ENCODE data around the gene CEP55. TPM values are rescaled to one million over a fixed set of nuclear protein-coding genes. Genes with fewer than 3 reads are reported as not detected.

Gene CEP55
- total and polyA plus RNA-seq, 4 donors = under 0.01 to 4.1 (median 0.46) TPM

- Histone ChIP-seq H3K27me3 (ENCODE audit: control insufficient read depth in 4 of 4, insufficient read depth in 4 of 4, low read length in 3 of 4) (no peaks in the 10 kb centered on the region), H3K36me3 (ENCODE audit: control insufficient read depth in 4 of 4, insufficient read depth in 3 of 4, low read depth in 1 of 4, low read length in 3 of 4) (no peaks in the 10 kb centered on the region), H3K4me1 (ENCODE audit: control insufficient read depth in 4 of 4, insufficient read depth in 4 of 4, low read length in 3 of 4) (peaks cover 0 to 8% (median 1%) of the 10 kb centered on the region in 4 donors), H3K9me3 (ENCODE audit: control insufficient read depth in 4 of 4, low read length in 3 of 4) (no peaks in the 10 kb centered on the region), H3K27ac (ENCODE audit: low read depth in 1 of 2, low read length in 2 of 2) (no peak overlapping the region), H3K9ac (ENCODE audit: low read depth in 1 of 2, low read length in 2 of 2) (no peak overlapping the region), H3K4me3 (ENCODE audit: low read depth in 1 of 3, low read length in 3 of 3) (no peak overlapping the region)
- TF ChIP-seq RXRA (IDR thresholded peaks at IDR 0.05) (no peak), TAF1 (conservative IDR thresholded peaks at IDR 0.05) (no peak), JUND (IDR thresholded peaks at IDR 0.05) (no peak), EGR1 (IDR thresholded peaks at IDR 0.05; ENCODE audit: low read depth in 2 of 2) (no peak), RAD21 (IDR thresholded peaks at IDR 0.05) (no peak), FOXA2 (IDR thresholded peaks at IDR 0.05) (no peak), HNF4G (IDR thresholded peaks at IDR 0.05) (no peak), SP1 (IDR thresholded peaks at IDR 0.05) (no peak), YY1 (IDR thresholded peaks at IDR 0.05) (no peak), FOXA1 (IDR thresholded peaks at IDR 0.05) (no peak), ZBTB33 (IDR thresholded peaks at IDR 0.05) (no peak), HNF4A (conservative IDR thresholded peaks at IDR 0.05) (no peak), REST (IDR thresholded peaks at IDR 0.05) (no peak), CTCF (IDR thresholded peaks at IDR 0.05; ENCODE audit: low read depth, low read length, missing input control) (no peak)
- TF ChIP-seq, protein P1, sequence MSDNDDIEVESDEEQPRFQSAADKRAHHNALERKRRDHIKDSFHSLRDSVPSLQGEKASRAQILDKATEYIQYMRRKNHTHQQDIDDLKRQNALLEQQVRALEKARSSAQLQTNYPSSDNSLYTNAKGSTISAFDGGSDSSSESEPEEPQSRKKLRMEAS (IDR thresholded peaks at IDR 0.05) = no peak
- WGBS = 92% methylated on average over 3 of the region's 3 CpGs
- DNase-seq (ENCODE audit: low spot score) = no peak
Measured at GRCh38 chr10:93469454-93469853, 27.0 kb upstream of the CEP55 start.

DNA sequence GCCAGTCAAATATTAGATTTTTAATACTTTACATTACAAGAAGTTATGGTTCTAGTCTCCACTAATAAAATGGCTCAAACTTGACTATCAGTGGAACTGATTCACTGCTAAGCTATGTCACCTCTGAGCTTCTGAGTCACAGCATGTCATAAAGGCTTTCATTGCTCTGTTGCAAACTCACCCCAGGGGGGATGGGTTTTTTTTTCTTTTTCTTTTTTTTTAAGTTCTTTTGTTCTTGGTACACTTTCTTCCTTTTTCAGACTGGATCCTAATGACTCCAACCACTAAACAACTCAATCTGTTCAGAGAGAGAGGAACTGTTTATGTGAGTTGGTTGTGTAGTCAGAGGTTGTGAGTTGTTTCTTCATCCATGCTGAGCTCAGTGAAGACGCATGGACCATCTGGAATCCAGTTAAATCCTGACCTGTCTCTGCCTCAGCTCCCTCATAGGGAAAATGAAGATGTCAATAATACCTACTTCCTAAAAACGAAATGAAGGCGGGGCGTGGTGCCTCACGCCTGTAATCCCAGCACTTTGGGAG is 25.2 kb upstream of the CEP55 start:
- Histone ChIP-seq H3K27me3 (ENCODE audit: control insufficient read depth in 4 of 4, insufficient read depth in 4 of 4, low read length in 3 of 4) (no peaks in the 10 kb centered on the region), H3K27ac (ENCODE audit: low read depth in 1 of 2, low read length in 2 of 2) (no peak overlapping the region), H3K4me1 (ENCODE audit: control insufficient read depth in 4 of 4, insufficient read depth in 4 of 4, low read length in 3 of 4) (peaks cover 0 to 5% (median under 1%) of the 10 kb centered on the region in 4 donors), H3K36me3 (ENCODE audit: control insufficient read depth in 4 of 4, insufficient read depth in 3 of 4, low read depth in 1 of 4, low read length in 3 of 4) (no peaks in the 10 kb centered on the region), H3K9me3 (ENCODE audit: control insufficient read depth in 4 of 4, low read length in 3 of 4) (no peaks in the 10 kb centered on the region), H3K4me3 (ENCODE audit: low read depth in 1 of 3, low read length in 3 of 3) (no peak overlapping the region), H3K9ac (ENCODE audit: low read depth in 1 of 2, low read length in 2 of 2) (no peak overlapping the region)
- 89% methylated on average over 5 of the region's 5 CpGs for WGBS
- no peak for DNase-seq (ENCODE audit: low spot score)
- TF ChIP-seq HNF4G (IDR thresholded peaks at IDR 0.05) = no peak
- TF ChIP-seq FOXA2 (IDR thresholded peaks at IDR 0.05) = no peak
- no peak for TF ChIP-seq HNF4A (conservative IDR thresholded peaks at IDR 0.05)
- no peak for TF ChIP-seq FOXA1 (IDR thresholded peaks at IDR 0.05)
- no peak for TF ChIP-seq REST (IDR thresholded peaks at IDR 0.05)
- no peak for TF ChIP-seq EGR1 (IDR thresholded peaks at IDR 0.05; ENCODE audit: low read depth in 2 of 2)
- TF ChIP-seq YY1 (IDR thresholded peaks at IDR 0.05) = no peak
- TF ChIP-seq SP1 (IDR thresholded peaks at IDR 0.05) = no peak
- TF ChIP-seq ATF3 (IDR thresholded peaks at IDR 0.05) = no peak
- no peak for TF ChIP-seq NR2F2 (IDR thresholded peaks at IDR 0.05)
- TF ChIP-seq TAF1 (conservative IDR thresholded peaks at IDR 0.05) = no peak
- no peak for TF ChIP-seq CTCF (IDR thresholded peaks at IDR 0.05; ENCODE audit: low read depth, low read length, missing input control)
- TF ChIP-seq GABPA (IDR thresholded peaks at IDR 0.05 in 1 of 2, conservative IDR thresholded peaks at IDR 0.05 in 1 of 2) = no peak
